Hematopoietic multipotent progenitor cell treated with erythropoietin and hydrocortisone succinate and interleukin-3 and kit ligand, for 4 days (in vitro differentiated cells): ENCODE results near the gene SPON1.
"Not testable (repeated sequence)": the region's sequence is repeated elsewhere in the genome, so short reads cannot be mapped to it uniquely, and the experiment has no call there.

Experiments
- DNase-seq: peaks from one replicate; pipeline ENCODE4 v3.0.0-alpha.2; 2015

SPON1 gene

GRCh38 chr11:13962562-13963168 is at the start of gene SPON1:
Gene SPON1 (plus strand): TSS chr11:13962723. CDS start chr11:13962905, 182 bp downstream.
- DNase-seq, result peak; percentile 60

- DNase-seq, result no peak
These were observed 45.3 kb upstream of the SPON1 start for GRCh38 chr11:13917264-13917663.

DNA sequence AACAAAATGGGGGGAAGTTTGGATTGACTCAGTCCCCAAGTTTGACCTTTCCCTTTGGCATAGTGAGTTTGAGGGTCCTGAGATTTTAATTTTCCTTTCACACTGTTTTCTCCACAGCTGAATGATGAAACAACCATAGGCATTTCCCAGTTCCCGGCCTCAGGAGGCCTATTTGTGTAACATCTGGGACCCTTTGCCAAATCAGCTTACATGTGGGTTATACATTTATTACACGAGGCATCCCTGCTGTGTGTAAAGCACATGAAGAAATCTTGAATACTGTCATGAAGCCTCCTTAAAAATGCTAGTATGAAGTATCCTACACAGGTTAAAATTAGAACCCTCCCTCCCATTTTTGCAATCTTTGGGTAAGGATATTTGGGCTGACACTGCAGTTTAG is 44.6 kb upstream of the SPON1 start:
- DNase-seq, result no peak

- no peak for DNase-seq
These were observed 41.8 kb upstream of the SPON1 start for GRCh38 chr11:13920756-13921155.

- no peak for DNase-seq
These were observed 41.0 kb upstream of the SPON1 start for GRCh38 chr11:13921545-13921944.

DNA sequence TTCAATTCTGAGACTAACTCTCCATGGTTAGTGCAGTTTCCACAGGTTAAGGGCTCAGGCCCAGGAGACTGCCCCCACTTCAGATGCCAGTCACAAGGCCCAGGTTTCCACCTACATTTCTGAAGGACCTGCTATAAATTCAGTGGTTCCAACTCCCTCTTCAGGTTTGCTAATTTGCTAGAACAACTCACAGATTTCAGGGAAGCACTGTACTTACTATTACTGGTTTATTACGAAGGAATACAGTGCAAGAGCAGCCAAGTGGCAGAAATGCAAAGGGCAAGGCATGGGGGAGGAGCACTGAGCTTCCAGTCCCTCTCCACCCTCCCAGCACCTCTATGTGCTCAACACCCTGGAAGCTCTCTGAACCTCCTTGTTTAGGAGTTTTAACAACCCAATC is 39.3 kb upstream of the SPON1 start:
- DNase-seq, result no peak

GRCh38 chr11:13923716-13924650 is 38.5 kb upstream of the SPON1 start:
- peak; percentile 14 for DNase-seq

- DNase-seq, result peak; percentile 81
These were observed 37.7 kb upstream of the SPON1 start for GRCh38 chr11:13924801-13925327.

DNA sequence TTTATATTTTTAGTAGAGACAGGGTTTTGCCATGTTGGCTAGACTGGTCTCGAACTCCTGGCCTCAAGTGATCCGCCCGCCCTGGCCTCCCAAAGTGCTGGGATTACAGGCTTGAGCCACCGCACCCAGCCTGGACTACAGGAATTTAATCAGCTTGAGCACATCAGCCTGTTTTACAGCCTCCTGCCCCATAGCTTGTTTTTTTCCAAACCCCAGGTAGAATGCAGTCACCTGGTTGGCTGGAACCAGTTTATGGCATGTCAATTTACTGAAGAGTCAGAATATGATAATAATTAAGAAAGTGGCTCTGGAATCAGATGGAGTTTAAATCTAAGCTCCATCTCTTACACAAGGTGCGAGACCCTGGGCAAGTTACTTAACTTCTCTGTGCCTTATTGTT is 36.2 kb upstream of the SPON1 start:
- not testable (repeated sequence) for DNase-seq

DNA sequence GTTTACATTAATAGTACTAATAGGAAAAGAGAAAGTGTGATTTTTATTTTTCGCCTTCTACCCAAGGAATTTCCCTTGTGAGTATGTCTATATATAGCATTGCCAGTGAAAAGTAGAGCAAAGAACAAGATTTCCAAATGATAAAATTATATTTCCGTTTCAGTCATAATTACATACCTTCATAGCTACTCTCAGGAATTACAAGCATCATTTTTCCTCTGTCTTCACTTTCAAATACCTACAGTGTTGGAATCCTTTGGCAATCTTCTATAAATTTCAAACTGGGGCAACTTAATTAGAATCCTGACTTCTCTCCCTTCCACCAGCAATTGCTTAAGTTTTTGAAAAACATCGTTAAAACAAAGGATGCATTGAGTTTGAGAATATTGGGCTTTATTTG is 35.5 kb upstream of the SPON1 start:
- no peak for DNase-seq

GRCh38 chr11:13927481-13927880 is 35.0 kb upstream of the SPON1 start:
- DNase-seq, result no peak

- DNase-seq, result peak; percentile 14
These were observed 33.8 kb upstream of the SPON1 start for GRCh38 chr11:13928566-13929251.

DNA sequence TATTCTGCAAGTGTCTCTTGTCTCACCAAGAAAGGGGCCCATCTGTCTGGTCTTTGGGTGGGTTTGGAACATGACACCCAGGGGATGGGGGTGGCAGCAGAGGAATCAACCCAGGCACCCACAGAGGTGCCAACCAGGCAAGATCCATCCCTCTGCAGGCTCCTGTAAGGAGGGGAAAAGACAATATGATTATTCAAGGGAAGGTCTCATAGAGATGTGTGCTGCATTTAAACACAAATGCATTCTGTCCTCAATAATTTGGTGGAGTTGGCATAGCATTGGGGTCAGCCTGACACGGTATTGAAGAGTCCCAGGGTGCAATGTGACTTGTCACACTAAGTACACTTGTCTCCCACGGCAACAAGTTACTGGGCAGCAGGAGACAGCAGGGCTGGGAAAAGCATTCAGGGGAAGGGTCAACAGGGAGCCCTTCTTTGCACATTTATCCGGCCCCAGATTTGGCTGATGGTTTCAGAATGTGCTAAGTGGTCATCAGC is 33.1 kb upstream of the SPON1 start:
- DNase-seq, result no peak

- DNase-seq, result no peak
These were observed 31.2 kb upstream of the SPON1 start for GRCh38 chr11:13931356-13931755.

DNA sequence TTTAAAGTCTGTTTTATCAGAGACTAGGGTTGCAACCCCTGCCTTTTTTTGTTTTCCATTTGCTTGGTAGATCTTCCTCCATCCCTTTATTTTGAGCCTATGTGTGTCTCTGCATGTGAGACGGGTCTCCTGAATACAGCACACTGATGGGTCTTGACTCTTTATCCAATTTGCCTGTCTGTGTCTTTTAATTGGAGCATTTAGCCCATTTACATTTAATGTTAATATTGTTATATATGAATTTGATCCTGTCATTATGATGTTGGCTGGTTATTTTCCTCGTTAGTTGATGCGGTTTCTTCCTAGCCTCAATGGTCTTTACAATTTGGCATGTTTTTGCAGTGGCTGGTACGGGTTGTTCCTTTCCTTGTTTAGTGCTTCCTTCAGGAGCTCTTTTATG is 25.4 kb upstream of the SPON1 start:
- DNase-seq, result not testable (repeated sequence)

GRCh38 chr11:13938829-13939228 is 23.7 kb upstream of the SPON1 start:
- not testable (repeated sequence) for DNase-seq

GRCh38 chr11:13939961-13940906 is 22.3 kb upstream of the SPON1 start:
- DNase-seq, result no peak

DNA sequence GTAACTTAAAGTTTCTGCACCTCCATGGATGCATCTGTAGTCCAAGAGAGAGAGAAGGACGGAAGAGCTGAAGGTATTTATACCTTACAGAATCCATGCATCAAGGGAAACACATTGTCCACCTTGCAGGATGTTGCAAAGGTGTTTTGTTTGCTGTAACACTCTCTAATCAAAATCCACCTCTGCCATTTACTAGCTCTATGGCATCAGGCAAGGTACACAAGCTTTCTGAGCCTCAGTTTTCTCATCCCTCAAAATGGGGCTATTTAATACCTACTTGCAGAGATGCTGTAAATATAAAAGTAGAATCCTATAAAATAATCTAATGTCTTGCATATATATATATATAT is 21.6 kb upstream of the SPON1 start:
- DNase-seq, result no peak

GRCh38 chr11:13941775-13942174 is 20.7 kb upstream of the SPON1 start:
- DNase-seq, result no peak

DNA sequence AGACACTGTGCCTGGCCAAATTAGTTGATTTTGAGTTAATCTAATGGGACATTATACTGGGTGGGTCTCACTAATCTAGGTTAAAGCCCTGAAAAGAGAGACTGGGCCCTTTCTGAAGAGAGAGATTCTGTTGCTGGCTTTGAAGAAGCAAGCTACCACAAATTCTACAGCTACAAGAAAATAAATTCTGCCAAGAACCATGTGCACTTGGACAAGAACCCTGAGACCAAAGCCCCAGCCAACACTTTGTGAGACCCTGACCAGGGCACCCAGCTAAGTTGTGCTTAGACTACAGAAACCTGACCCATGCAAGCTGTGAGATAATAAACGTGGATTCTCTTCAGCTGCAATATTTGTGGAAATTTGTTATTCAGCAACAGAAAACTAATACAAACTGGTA is 20.1 kb upstream of the SPON1 start:
- DNase-seq, result no peak

- no peak for DNase-seq
These were observed 19.5 kb upstream of the SPON1 start for GRCh38 chr11:13942971-13943381.

DNA sequence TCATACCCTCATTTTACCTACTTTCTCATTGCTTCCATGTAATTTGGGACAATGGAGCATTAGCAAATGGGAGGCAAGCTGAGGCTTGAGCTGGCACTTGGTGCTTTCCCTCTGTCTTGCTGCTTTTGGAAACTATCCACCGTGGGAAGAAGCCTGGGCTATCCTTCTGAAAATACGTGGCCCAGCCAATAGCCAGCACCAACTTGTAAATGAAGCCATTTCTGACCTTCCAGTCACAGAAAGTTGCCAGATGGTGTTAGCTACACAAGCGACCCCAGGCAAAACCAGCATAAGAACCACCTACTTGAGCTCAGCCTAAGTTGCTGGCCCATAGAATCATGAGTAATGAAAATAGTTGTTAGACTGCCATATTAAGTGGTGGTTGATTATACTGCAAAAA is 18.5 kb upstream of the SPON1 start:
- DNase-seq, result no peak
